HG03469 (cell line): Measurements from ENCODE around the gene RNF144A.

Experiments
- ATAC-seq: cut with Tn5 transposase; IDR thresholded peaks from one replicate; pipeline ENCODE4 v1.9.1; 2021; ENCODE audit warnings: mild to moderate bottlenecking, moderate library complexity, moderate number of reproducible peaks; ENCODE audit not compliant: unreplicated experiment

RNF144A gene

GRCh38 chr2:7071154-7071553 is 153.9 kb downstream of the RNF144A start:
- no peak for ATAC-seq

DNA sequence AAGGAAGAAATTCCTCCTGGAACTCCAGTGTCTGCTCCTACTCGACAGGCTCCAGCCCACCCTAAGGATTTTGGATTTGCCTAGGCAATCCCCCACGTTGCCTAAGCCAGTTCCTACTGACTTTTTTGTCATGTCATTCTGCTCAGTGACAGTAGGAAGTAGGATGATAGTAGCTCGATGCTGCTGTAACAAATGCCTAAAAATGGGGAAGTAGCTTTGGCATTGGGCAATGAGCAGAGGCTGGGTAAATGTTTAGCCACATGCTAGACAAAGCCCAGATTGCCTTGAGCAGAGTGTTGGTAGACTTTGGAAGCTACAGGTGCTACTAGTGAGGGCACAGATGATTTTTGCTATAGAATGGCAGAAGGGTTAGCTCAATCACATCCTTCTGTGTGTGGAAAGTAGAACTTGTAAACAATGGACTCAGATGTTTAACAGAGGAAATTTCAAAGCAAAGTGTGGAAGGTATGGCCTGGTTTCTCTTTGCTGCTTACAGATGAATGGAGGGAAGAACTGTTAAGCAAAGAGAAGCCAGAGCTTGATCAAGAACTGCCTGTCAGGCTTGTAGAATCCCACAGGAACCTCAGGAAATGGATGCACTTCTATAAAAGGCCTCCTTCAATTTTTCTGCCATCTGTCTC is 154.8 kb downstream of the RNF144A start:
- ATAC-seq = no peak

- ATAC-seq = no peak
Observed at GRCh38 chr2:7073901-7074300, 156.7 kb downstream of the RNF144A start.

GRCh38 chr2:7075834-7076233 is 158.6 kb downstream of the RNF144A start:
- ATAC-seq = no peak

GRCh38 chr2:7077660-7078267 is 160.6 kb downstream of the RNF144A start:
- no peak for ATAC-seq

DNA sequence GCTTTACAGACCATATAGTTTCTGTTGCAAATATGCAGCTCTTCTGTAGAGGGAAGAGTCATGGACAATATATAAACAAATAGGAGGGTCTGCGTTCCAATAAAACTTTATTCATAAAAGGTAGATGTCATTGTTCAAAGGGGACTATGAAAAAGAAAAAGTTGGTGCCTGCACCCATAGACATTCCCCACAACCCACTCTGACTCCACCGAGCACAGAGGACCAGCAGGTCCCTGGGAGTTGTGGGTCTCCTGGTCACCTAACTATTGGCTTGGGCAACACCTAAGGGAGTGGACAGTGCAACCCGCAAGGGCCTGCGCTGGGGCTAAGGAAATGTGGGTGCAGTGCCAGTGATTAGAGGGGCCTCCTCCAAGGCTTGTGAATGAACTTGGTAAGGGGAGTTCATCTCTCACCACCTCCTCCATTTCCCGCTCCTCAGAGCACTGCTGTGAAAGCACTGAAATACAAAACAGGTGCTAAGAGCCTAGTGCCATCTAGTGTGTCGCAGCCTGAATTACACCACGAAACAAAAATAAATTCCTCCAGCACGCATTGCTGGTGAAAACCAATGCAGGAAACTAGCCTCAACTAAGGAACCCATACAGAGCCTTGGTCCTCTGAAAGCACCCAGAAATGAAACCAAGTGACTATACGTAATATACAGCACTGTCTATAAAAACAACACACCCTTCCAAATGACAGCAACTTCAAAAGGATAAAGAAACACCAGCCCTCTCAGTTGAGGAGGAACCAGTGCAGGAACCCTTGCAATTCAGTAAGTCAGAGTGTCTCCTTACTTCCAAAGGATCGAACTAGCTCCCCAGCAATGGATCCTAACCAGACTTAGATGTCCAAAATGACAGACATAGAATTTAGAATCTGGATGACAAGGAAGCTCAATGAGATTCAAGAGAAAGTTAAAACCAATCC is 166.6 kb downstream of the RNF144A start:
- ATAC-seq = no peak

DNA sequence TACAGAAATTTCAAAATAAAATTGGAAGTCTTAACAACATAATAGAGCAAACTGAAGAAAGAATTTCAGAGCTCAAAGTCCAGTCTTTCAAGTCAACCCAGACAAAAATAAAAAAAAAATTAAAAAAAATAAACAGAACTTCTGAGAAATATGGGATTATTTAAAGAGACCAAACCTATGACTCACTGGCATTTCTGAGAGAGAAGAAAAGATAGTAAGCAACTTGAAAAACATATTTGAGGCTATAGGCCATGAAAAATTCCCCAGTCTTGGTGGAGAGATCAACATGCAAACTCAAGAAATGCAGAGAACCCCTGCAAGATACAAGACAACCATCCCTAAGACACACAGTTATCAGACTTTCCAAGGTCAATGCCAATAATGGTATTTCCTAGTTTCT is 167.4 kb downstream of the RNF144A start:
- no peak for ATAC-seq

GRCh38 chr2:7089284-7089683 is 172.1 kb downstream of the RNF144A start:
- no peak for ATAC-seq

DNA sequence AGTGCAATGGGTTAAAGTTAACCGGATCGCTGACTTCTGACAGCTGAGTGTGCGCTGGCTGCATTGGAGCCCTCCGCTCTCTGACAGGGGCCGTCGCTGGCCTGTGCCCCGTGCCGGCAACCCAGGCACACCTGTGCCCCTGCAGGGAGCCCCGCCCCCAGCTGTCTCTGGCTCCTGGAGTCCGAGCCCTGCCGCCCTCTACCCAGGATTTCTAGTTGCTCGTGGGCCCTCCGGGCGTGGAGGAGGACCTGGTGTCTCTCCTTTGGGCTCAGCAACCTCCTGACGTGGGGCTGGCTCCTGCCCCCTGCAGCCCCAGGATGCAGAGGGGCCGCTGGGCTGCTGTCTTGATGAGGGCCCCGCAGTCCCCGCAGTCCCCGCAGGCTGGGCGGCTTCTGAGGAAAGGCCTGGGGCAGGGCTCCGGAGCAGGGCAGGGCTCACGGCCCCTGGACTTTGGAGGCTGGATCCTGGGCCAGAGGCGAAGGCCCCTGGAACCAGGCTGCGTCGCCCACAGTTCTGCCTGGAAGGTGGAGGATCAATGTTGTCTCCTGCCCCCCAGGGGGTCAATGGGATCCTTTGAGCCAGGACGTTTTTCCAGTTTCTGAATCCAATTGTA is 172.8 kb downstream of the RNF144A start:
- ATAC-seq = no peak

DNA sequence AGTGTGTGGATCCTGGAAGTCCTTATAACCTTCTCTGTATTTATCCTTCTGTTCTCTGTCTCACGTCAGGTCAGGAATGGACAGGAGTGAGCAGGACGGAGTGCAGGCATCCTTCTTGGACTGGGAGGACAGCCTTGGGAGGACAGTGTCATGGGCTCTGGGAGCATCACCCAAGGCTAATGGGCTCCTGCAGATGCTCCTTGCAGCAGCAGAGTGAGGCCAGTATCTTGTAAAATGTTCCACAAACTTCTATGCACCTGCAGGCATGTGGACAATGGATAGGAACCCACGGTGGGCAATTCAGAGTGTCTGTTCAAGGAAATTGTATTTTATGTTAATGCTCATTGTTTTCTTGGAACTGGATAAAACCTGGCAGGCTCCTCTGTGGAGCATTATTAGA is 176.2 kb downstream of the RNF144A start:
- no peak for ATAC-seq
